ENCODE measurements around the gene SEMA3E.

- TF ChIP-seq CTCF (IDR thresholded peaks at IDR 0.05) (no peak), POLR2A (IDR thresholded peaks at IDR 0.05) (no peak)
These were observed 139.5 kb downstream of the SEMA3E start for GRCh38 chr7:83509255-83510021.

All from thyroid gland (tissue), 4 donors.